NCI-H1417 treated with DMSO at 0.1 percent for 48 hours (cell line): ENCODE measurements around the gene DNPEP.

Experiments
- DNase-seq: peaks from one replicate; lab custom pipeline; 2025; lab: John Stamatoyannopoulos, UW

DNPEP gene

GRCh38 chr2:219358170-219359075 is 29.3 kb downstream of the DNPEP start:
- DNase-seq, result no peak

- no peak for DNase-seq
These were observed 30.9 kb downstream of the DNPEP start for GRCh38 chr2:219356834-219357233.

GRCh38 chr2:219354582-219354981 is 33.1 kb downstream of the DNPEP start:
- no peak for DNase-seq

DNA sequence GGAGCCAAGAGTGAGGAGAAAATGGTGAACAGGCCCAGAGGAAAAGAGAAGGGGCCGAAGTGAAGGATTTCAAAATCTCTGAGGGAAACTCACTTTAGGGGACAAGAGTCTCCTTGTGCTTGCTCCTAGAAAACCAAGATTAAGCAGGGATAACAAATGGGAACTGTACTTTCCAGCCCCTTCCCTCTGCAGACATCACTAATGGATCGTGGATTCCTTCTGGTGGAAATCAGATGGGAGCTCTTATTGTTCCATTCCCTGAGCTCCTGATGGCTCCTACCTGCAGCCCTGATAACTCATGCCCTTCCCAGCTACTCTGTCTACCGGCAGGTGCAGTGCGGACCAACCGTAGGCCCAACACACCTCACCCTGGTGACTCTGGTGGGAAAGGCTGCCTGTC is 34.6 kb downstream of the DNPEP start:
- no peak for DNase-seq

DNA sequence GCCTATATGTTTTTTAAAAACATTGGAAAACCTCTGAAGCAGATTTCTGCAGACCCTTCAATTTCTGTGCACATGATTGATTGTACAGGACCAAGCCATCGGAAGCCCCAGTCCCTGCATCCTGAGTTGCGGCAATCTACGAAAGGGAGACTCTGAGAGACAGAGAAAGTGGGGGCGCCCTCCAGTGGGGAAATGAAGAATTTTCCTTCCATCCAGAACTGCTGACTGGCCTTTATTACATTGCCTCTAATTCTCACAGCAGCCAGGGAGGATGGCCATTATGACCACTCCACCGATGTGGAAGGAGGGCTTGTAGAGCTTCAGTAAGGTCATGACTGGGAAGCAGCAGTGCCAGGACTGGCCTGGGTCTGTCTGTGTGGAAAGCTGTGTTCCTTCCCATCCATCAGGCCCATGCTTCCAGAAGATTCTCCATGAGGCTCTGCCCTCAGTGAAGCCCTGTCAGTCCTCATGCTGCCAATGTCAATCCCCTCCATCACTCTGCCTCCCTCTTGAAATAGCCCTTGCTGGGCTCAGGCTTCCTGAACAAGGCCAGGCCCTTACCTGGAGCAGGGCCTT is 35.2 kb downstream of the DNPEP start:
- peak; percentile 43 for DNase-seq

DNA sequence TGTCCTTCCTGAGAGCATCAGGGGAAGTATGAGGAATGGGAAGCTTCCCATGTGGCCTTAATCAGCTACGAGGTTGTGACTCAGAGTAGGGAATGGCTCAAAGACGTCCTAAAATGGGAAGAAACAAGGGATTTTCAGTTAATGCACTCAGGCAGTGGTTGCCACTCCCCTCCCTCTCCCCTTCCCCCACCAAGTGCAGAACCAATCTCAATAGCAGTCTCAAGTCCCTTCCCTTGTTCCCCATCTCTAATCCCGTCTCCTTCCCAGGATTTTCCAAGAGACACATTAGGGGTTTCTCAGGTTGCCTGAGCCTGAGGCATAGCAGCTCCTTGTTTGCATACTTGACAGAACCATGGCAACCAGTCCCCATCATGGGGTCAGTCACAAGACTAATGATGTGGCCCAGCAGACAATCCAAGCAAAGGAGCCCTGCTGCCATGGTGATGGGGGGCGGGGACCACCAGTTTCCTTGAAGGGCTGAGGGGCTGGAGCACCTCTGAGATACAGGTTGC is 36.9 kb downstream of the DNPEP start:
- DNase-seq, result no peak

DNA sequence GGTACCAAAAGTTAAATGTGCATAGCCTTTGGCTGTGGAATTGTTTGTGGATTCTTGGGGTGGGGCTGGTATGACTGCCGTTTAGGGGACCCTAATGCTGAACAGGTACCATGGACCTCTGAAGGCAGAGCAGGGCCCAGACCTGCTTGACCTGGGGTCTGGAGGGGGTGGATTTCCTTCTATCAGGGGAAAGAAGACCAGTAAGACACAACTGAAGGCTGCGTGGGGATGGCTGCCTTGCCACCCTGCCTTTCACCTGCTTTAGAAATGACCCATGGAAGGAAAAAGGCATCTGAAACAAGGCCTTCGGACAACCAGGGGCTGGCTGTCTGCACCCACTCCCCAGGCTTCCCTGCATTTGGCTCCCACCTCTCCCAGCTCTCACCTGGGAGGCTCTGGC is 37.5 kb downstream of the DNPEP start:
- no peak for DNase-seq

GRCh38 chr2:219344751-219345430 is 42.8 kb downstream of the DNPEP start:
- DNase-seq, result no peak

- DNase-seq, result no peak
These were observed 52.3 kb downstream of the DNPEP start for GRCh38 chr2:219335373-219335786.

DNA sequence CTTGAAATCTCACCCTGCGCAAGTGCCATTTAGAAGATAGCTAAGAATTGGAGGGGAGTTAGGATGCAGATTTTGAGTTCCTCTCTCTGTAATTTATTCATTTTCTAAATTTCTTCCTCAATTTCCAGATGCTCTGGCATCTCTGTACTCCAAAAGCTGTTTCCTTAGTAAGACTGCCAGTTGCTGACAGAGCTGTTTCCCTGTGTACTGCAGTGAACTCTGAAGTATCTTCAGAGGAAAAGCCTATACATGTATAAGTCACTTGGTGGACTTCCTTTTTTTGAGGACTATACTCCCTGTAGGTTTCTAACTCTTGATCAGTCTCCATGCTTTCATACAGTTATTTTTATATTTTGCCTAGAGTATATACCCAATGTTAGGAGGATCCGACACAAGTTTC is 53.6 kb downstream of the DNPEP start:
- no peak for DNase-seq

DNA sequence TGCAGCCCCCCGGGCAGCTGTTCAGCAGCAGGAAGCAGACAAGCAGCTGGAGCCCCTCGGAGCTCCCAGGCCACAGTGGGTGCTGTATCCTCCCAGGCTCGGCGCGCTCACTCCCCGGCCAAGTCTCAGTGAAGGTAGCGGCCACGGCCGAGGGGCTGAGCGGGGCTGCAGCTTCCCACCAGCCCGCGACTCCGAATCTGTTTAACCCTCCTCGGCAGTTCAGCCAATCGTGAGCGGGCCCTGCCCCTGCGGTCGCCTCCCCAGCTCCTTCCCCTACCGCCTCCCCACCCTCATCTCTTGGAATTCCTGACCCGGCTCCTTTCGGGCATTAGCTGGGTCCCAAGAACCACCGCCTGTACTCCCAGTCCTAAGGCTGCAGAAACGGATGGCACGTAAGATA is 55.2 kb downstream of the DNPEP start, which contains the start of gene RESP18:
Gene RESP18, minus strand, starts transcription at position 203 of the 400 bp plus-strand sequence.
- DNase-seq, result no peak

DNA sequence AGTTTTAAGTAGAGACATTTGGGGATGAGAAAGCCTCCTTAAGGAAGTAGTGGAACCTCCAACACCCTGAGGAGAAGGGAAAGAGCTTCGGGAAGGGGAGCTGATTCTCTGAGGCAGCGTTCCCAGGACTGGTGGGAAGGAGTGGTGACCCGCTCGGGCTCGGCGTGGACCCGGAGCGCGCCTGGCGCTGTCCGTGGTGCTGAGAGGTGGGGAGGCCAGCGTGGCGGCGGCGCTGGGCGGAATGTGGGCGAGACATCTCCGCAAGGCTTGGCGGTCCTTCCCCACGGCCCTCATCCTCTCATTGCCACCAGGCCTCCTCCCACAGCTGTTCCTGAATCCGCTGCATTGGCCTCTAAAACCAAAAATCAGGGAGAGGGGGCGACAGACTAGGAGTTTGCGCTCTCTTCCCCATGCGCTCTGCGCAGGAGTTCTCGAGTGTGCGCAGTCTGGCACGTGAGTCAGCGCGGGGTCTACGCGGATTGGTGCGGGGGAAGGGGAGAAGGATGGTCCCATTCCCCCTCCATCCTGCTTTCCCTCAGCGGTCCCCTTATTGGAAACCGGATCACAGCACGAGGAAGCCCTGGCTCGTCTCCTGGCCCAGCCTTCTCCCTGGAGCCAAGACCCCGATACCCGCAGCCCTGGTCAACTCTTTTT is 56.0 kb downstream of the DNPEP start:
- DNase-seq, result no peak

GRCh38 chr2:219327719-219328118 is 60.0 kb downstream of the DNPEP start:
- DNase-seq, result peak; percentile 45

GRCh38 chr2:219325657-219326315 is 61.9 kb downstream of the DNPEP start:
- no peak for DNase-seq

- no peak for DNase-seq
These were observed 62.6 kb downstream of the DNPEP start for GRCh38 chr2:219325136-219325535.

DNA sequence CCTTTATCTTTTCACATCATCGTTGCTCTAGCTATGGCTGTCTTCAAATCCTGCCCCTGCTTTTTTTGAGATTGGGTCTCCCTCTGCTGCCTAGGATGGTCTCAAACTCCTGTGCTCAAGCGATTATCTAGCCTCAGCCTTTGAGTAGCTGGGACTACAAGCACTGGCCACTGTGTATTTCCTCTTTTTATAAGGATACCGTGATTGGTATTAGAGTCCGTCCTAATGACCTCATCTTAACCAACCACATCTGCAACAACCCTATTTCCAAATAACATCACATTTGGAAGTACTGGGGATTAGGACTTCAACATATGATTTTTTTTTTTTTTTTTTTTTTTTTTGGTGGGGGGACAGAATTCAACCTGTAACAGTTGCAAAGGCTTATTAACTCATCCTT is 64.3 kb downstream of the DNPEP start:
- DNase-seq, result no peak
